CD4-positive, alpha-beta T cell treated with Interferon gamma for 1 hour (primary cell): ENCODE data around the gene GJA3.

ENCODE experiments used
- DNase-seq: peaks from one replicate; pipeline ENCODE4 v3.0.0-alpha.2; 2020

Gene GJA3

DNA sequence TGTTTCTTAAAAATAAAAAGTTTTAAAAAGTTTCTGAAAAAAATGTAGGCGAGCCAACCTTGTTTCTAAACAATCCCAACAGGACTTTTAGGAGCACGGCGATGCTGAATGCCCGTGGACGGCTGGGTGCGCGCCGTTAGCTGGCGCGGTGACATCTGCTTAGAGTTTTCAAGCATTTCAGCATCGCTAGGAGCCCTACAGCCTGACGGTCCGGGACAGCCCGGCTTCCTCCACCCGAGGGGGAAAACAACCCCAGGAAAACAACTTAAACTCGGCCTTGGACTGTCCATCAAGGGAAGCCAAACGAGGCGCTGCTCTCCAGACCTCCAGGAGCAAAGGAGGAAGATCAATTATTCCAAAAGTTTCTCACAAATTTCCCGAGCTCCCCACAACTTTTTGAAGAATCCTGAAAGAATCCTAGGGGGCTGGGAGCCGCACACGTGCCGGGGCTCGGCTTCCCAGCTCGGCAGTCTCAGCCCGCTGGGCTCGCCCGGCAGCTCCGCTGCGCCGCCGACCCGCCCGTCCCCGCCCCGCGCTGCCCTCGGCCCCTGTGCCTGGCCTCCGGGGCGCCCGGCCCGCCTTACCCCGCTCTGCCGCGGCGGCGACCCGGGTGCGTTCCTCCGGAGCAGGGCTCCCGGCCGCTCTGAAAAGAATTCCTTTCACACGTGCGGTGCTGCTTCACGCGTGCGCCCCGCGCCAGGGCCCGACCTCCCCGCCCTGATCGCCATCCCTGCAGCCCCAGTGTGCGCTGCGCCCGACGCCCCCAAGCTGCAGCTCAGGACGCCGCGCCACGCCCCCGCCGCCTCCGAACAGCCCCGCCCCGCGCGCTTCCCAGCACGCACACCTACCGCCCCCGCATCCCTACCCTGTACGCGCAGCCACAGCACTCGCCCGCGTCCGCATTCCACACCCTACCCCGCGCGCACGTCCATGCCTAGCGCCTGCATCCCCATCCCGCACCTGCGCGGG lies at the start of gene GJA3:
Gene GJA3, minus strand, starts transcription at position 747 of the 969 bp plus-strand sequence. CDS start 17,764 bp downstream, outside the sequence.
- peak; percentile 51 for DNase-seq

DNA sequence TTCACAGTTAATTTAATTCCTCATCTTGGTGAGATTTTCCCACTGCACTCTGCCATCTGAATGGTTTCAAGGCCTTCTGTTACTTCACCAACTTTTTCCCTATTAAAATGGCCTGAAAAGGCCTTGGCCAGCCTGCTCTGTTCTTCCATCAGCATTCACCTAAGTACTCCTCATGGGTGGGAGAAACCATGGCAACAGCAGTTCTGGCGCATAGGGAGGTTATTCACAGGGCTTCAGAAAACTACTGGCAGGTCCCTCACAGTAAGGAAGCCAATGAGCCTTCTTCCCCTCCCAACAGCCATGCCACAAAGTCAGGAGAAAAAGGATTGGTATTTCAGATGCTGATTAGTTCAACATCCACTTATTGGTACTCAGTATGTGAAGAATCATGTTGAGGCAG lies 49.1 kb upstream of the GJA3 start:
- no peak for DNase-seq

DNA sequence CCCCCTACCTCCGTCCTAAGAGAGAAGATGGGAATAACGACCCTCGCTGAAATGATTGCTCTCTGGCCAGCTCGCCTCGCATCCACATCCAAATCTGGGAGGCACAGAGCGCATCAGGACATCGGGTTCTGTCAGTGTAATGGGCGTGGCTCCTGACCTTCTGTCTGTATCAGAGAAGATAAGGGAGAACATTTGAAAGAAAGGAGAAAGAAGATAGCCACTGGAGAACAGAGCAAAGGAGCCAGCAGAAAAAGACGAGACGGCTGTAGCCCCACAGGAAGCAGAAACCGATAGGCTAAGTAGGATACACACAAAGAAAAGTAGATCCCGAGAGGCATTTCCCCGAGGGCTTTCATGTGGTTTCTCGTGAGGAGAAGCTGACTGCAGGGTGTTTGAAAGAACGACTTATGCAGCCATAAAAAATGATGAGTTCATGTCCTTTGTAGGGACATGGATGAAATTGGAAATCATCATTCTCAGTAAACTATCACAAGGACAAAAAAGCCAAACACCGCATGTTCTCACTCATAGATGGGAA lies 45.9 kb upstream of the GJA3 start:
- no peak for DNase-seq

DNA sequence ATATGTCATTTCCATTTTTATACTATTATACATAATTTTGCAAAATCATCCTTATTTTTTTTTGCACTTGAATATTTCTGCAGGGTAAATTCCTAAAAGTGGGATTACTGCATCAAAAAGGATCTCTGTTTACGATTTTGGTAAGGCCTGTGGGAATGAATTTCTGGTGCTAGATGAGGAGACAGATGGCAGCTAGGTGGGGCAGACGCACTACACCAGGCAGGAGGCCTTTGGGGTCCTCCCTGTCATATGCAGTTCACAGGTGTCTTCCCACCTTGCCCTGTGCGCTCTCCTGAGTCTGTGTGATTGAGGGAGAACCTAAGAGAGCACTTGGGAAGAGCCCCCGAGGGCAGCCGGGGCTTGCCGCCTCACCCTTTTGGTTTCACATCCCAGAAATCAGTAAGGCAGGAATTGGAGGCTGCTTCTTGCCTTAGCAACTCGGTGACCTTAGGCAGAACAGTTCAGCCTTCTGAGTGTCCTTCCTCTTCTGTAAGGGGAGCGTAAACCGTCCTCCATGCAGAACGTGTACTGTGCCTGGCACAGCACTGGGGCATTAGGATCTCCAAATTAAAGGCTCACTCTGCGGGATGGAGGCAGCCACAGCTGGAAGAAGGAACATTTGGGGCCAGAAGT lies 45.3 kb upstream of the GJA3 start:
- DNase-seq, result no peak

DNA sequence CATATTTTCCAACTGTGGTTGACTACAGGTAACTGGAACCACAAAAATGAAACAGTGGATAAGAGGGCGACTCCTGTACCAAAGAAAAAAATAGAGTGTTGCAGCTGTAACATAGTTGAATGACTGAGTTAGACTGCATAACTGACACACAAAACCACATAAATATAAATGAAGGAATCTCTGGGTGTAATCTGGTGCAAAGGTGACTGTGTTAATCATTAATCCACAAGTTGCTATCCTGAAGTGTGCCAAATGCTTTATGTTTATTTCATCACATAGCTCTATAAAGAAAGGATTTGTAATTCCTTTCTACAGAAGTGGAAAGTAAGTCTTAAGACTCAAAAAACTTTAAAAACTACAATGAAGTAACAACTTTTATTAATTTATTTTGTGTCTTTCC lies 37.9 kb upstream of the GJA3 start:
- no peak for DNase-seq

DNA sequence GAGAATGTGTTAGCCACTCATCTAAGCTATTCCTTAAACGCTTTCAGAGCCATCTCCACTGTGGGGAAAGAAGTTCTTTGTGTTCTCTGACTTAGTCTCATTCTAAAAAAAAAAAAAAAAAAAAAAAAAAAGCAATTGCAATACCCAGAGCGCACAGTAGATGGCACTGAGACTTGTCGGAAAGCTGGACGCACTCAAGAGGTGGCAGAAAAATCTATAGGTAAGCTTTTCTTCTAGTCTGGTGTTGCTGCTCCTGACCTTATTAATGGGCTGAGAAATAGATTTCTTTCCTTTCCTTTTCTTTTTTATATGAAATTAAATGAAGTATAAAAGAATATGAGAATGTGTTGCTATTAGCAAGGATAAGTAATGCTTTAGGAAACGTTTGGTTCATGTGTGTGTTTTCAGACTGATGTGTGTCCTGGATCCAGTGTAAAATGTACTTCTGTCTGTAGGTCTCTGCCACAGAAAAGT lies 36.5 kb upstream of the GJA3 start:
- DNase-seq, result no peak

DNA sequence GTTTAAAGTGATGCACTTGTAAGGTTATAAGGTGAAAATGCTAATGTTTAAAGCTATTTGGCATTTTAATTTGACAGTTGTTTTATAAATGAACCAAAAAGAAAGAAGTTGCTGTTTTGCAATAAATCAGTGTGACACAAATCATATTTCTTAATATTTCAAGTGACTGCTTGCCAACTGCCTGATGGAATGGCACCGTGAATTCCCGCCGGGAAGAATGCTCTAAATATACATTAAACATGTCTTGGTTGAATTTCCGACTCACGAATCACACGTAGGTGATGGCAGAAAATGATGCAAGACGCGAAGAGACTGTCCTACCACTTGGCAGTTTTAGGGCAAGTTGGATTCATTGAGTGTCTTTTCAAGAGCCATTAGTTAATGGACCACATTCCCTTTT lies 34.9 kb upstream of the GJA3 start:
- no peak for DNase-seq

DNA sequence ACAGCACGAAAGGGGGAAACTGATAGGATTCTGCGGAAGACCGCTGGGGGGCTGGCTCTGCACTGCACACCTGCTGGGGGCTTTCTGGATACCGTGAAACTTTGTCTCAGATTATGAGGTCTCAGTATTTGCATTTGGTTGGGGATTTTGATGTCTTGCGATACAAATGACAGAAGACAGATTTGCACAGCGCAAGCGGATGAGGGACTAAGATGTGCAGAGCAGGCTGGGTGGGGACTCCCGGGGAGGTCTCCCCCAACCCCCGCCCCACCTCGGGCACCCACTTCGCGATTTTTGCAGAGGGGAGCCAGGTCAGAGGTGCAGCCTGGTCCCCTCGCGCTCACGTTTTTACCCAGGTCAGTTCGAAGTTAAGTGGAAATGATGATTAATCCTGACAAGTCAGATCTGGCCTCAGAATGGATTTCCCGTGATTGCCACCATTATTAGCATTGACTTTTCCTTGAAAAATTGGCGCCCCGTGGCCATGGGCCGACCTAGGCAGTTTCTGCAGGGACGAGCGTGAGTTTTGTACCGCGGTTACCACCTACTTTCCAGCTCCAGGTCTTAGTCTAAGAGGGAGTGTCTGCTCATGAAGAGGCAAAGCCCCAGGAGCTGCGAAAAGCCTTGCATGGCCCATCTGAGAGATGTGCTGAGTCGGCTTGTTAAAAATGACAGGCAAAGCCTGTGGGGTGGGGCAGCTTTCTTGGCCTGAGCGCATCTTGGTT lies 33.2 kb upstream of the GJA3 start:
- DNase-seq, result no peak

DNA sequence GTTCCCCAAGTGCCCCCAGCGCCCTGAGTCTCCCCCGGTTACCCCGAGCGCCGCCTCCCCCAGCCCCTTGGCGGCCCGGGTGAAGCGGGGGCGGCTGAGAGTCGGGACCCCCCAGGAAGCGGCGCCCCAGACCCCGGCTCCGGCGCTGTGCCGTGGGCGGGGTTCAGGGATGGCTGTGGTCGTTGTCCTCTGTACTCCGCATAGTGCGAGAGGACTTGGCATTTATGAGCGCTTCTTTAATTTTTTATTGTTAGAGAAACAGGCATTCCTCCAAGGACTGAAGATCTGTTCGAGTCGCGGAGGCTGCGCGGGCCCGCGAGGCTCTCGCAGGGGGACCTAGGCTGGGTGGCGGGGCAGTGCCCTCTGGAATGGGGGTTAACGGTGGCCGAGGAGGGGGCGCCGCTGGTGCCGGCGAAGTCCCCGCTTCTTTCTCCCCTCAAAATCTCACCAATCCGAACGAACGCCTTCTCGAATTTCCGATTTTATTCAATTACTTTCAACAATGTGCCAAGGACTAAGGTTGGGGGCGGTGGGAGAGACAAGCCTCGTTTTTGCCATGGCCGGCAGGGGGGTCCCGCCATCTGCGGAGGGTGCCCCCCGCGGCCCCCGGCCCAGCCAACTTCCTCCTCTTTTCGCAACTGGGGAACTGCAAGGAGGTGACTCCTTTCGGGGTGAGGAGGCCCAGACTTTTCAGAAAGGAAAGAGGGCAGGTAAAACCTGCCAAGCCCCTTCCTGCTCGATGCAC lies 32.5 kb upstream of the GJA3 start:
- DNase-seq, result no peak

DNA sequence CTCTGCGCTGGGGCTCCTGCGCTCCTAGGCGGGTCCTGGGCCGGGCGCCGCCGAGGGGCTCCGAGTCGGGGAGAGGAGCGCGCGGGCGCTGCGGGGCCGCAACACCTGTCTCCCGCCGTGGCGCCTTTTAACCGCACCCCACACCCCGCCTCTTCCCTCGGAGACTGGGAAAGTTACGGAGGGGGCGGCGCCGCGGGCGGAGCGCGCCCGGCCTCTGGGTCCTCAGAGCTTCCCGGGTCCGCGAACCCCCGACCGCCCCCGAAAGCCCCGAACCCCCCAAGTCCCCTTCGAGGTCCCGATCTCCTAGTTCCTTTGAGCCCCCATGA lies 31.9 kb upstream of the GJA3 start, which contains the start of gene GJB2:
Gene GJB2, minus strand, starts transcription at position 103 of the 326 bp plus-strand sequence. CDS start 3,357 bp downstream, outside the sequence.
- no peak for DNase-seq

DNA sequence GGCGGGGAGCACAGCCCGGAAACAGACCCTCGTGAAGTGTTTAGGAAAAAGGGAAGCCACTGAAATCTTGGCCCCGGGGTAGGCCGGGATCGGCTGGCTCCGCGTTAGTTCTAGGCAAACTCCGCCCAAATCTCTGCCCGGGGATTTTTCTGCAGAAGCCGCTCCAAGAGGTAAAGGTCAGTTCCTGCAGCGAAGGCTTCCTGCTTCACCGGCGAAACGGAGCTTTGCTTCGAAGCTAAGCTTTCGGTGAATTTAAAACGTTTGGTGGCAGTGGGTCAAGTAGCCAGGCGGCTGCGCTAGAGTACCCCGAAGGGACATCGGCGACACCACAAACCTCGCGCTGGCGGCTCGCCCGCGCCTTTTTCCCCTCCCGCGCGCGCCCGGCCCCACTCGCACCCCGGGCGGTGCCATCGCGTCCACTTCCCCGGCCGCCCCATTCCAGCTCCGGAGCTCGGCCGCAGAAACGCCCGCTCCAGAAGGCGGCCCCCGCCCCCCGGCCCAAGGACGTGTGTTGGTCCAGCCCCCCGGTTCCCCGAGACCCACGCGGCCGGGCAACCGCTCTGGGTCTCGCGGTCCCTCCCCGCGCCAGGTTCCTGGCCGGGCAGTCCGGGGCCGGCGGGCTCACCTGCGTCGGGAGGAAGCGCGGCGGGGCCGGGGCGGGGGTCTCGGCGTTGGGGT lies 31.4 kb upstream of the GJA3 start:
- DNase-seq, result no peak

DNA sequence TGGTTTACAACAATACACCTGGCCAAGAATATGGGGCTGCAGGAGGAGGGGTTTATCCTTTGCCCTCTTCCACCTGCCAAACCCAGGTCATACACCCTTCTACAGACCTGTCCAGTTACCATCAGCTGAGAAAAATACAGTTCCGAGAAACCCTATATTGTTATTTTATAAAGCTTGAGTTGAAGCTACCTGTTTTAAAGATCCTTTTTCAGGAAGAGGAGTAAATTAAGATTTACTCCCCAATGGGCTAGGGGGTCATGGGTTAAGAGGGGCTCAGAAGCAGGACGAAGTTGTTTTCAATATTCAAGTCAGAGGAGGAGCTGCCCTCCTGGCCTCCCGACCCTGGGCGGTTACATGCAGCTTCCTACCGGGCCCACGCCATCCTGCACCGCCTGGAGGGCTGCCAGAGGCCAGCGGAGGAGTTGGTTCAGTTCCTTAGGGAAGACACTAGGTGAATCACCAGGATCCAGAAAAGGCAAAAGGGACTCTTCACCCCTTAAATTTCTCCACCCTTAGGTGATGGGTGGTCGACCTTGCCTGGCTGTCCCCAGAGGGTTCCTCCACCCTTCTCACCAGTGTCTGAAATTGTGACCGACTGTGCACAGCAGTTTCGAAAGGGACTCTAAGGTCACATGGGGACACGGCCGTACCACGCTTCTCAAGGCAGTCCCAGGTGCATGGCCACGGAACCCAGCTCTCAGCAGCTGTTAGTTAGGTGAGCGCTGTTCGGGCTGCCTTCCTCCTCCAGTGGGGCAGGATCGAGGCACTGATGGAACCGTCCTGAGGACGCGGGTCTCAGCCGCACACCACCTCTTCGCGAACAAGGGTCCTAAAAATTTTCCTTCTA lies 30.7 kb upstream of the GJA3 start:
- no peak for DNase-seq

DNA sequence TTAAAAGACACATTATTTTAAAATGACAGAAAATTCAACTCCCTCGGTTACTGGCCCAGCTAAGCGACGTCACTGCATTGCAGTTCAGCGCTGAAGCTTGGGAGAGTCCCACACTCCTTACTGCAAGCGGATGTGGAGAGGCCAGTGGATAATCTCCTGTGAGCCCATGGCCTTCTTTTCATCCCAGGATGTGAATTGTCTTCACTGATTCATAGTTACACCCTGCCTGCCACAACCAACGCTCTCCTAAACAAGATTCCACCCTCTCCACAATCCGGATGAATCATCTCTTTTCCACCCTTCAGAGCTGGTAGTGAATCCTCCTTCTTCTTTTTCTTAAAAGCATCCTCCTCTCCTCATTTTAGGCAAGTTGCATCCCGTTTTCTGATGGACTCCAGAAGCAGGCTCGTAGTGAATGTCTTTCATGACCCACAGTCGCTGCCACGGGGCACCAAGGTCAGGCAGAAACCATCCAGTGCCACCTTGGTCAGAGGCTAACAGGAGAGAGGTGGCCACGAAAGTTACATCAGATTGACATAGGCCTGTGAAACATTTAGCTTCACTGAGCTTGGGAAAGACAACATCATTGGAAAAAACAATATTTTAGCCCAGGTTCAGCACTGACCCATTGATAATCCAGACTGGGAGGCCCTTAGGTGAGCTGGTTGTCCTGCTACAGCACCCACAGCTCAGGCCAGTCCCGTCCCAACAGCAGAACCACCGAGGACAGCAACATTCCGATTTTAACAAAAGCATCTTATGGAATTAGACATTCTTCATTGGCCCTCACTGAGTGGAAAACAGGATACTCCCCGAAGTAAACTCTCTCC lies 29.8 kb upstream of the GJA3 start:
- DNase-seq, result no peak

DNA sequence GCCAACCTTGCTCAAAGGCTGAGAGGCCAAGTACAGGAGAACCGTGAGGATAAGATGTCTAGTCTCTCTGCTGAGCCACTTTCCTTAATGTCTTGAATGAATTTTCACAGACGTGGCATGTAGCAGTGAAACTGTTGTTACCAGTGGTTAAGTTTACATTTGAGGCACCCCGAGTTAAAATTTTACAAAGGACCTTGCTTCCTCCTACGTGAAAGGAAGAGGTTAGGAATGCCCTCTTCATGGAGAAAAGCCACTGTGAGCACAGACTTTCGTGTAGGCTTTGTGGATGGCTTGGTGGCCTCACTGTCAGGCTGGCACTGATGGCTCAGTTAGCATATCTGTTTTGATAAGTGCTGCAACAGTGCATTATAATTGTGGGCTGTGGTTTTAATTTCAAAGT lies 29.2 kb upstream of the GJA3 start:
- no peak for DNase-seq

DNA sequence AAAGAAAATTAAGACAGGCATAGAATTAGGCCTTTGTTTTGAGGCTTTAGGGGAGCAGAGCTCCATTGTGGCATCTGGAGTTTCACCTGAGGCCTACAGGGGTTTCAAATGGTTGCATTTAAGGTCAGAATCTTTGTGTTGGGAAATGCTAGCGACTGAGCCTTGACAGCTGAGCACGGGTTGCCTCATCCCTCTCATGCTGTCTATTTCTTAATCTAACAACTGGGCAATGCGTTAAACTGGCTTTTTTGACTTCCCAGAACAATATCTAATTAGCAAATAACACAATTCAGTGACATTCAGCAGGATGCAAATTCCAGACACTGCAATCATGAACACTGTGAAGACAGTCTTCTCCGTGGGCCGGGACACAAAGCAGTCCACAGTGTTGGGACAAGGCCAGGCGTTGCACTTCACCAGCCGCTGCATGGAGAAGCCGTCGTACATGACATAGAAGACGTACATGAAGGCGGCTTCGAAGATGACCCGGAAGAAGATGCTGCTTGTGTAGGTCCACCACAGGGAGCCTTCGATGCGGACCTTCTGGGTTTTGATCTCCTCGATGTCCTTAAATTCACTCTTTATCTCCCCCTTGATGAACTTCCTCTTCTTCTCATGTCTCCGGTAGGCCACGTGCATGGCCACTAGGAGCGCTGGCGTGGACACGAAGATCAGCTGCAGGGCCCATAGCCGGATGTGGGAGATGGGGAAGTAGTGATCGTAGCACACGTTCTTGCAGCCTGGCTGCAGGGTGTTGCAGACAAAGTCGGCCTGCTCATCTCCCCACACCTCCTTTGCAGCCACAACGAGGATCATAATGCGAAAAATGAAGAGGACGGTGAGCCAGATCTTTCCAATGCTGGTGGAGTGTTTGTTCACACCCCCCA lies 28.1 kb upstream of the GJA3 start:
- DNase-seq, result peak; percentile 45

DNA sequence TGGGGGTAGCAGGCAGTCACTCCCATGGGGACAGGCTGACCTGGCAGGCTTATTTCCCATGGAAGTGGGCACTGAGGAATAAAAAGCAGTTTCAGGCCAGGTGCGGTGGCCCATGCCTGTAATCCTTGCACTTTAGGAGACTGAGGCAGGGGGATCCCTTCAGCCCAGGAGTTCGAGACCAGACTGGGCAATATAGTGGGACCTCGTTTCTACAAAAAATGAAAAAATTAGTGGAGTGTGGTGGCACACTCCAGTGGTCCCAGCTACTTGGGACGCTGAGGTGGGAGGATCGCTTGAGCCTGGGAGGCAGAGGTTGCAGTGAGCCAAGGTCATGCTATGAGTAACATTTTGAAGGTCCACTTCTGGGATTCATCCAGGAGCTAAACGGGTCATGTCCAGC lies 25.9 kb upstream of the GJA3 start:
- no peak for DNase-seq

DNA sequence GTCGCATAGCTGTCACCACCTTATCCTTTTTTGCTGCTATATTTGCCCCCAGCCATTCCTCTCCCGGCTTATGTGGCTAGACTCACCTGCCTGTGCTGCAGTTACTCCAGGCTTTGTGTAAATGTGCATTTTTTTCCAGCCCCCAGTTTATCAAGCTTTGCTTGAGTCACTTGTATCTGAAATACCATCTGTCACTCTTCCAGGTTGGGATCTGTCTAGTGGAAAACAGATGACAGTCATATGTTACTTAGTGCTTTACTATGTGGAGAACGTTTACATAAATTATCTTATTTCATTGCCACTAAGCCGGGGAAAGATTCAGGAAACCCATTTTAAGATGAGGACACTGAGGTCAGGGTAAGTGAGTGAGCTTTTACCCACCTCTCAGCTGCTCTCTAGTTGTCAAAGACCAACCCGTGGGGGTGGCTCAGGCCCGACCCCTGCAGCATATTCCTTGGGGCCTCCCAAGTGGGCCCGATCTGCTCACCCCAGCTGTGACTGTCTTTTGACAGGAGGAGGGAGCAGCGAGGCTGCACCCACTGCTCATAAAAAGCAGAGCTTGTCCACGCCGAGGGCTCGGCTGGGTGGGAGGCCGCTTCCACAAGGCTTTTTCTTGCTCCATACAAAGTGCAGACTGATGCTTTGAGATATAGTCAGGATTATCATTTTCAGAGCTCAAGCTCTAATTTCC lies 24.7 kb upstream of the GJA3 start:
- no peak for DNase-seq

DNA sequence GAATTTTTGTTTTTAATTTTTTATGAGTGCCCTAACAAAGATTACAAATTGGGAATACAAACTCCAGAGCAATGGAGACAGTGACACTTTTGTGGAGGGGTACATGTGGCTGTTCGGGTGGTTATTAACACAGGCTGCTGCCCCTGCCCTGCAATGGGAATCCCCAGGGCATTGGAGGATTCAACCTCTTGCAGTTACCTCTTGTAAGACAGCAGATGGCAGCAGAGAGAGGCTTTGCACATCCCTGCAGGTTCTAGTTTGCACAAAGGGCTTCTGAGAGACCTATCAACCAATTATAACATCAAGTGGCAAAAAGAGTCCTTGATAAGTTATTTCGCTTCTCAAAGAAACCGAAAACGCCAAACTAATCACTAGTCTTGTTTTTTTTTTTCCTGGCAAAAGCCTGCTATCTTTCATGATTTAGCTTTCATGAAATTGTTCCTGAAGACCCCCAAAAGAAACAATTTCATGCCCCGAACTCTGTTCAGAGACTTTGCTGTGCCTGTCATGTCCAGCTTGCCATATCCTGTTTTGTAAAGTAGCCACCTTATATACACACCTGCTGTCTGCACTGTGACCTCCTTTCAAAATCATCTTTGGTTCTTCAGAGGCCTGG lies 21.5 kb upstream of the GJA3 start:
- peak; percentile 58 for DNase-seq
